AG04449 (cell line): ENCODE results near the gene SMG7.
A peak's percentile ranks its signal among the peaks of the same experiment; 100 is the strongest.

ENCODE experiments used
- CTCF ChIA-PET: fragments of 350-600 bp; formaldehyde crosslinking; extraction: SDS; loops from one replicate; lab custom pipeline; 2021; ENCODE audit warnings: antibody characterized with exemption; lab: Yijun Ruan, JAX
- POLR2A ChIA-PET: fragments of 400-600, 350-600 bp; formaldehyde crosslinking; extraction: SDS; loops from one replicate; lab custom pipeline; 2020; ENCODE audit warnings: antibody characterized with exemption, inconsistent platforms; lab: Yijun Ruan, JAX
- DNase-seq: peaks from one replicate; pipeline ENCODE4 v3.0.0-alpha.2; 2010; ENCODE audit warnings: low read depth, low spot score
- H3K4me3 ChIP-seq: 2 replicates; pipeline ENCODE4 v1.5.1; 2011; ENCODE audit warnings: low read depth, mild to moderate bottlenecking, control low read depth, low read length
- TF ChIP-seq, protein P1 (sequence below): IDR thresholded peaks from one replicate; pipeline ENCODE4 v1.5.1; 2011; ENCODE audit warnings: mild to moderate bottlenecking, moderate library complexity, low read length, control low read depth, inconsistent platforms; ENCODE audit not compliant: insufficient read depth; ENCODE audit errors: missing control alignments

SMG7 gene

DNA sequence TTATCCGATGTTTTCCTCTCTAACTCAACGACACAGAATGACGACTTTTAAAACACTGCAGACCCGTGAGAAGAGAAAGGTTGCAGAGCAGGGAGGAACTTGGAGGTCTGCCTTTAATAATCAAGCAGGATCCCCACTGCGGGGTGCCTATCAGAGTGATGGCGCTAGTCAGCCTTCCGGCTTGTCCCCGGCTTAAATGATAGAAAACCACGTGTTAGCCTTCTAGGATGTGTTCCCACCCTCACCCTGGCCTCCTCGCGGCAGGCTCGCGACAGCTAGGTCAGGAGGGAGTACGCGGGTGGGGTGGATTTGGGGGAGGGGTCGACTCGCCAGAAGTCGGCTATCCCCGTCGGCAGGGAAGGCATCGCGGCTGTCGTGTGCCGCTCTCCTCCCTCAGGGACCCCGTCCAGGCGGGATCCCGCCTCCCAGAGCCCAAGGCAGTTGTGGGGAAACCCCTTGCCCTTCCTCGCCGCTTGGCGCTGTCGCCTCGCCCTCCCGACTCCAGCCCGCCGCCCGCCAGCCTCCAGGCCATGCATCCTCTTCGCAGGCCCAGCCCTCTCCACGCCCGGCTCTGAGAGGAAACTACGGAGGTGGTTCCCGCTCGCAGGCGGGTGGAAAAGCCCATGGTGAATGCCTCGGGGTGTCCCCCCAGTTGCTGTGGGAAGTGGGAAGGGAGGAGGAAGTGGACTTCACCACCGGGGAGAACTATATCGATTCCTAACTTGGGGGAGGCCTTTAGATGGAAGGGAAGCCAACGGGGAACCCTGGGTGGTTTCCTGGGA is 1.1 kb upstream of the SMG7 start:
- TF ChIP-seq, protein P1, sequence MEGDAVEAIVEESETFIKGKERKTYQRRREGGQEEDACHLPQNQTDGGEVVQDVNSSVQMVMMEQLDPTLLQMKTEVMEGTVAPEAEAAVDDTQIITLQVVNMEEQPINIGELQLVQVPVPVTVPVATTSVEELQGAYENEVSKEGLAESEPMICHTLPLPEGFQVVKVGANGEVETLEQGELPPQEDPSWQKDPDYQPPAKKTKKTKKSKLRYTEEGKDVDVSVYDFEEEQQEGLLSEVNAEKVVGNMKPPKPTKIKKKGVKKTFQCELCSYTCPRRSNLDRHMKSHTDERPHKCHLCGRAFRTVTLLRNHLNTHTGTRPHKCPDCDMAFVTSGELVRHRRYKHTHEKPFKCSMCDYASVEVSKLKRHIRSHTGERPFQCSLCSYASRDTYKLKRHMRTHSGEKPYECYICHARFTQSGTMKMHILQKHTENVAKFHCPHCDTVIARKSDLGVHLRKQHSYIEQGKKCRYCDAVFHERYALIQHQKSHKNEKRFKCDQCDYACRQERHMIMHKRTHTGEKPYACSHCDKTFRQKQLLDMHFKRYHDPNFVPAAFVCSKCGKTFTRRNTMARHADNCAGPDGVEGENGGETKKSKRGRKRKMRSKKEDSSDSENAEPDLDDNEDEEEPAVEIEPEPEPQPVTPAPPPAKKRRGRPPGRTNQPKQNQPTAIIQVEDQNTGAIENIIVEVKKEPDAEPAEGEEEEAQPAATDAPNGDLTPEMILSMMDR = no peak
- CTCF ChIA-PET = interaction anchor here (0.6 to 1.6 kb wide), 7 partner anchors 9 to 446 kb away, joined by 3 to 6 read pairs (median 3); no protein-coding TSS in a partner anchor
- no peak for DNase-seq
- peak overlapping the region; percentile 94 for H3K4me3 ChIP-seq
- POLR2A ChIA-PET = interaction anchor here (0.6 to 0.7 kb wide), 4 partner anchors 22 to 1393 kb away, joined by 3 read pairs; no protein-coding TSS in a partner anchor

DNA sequence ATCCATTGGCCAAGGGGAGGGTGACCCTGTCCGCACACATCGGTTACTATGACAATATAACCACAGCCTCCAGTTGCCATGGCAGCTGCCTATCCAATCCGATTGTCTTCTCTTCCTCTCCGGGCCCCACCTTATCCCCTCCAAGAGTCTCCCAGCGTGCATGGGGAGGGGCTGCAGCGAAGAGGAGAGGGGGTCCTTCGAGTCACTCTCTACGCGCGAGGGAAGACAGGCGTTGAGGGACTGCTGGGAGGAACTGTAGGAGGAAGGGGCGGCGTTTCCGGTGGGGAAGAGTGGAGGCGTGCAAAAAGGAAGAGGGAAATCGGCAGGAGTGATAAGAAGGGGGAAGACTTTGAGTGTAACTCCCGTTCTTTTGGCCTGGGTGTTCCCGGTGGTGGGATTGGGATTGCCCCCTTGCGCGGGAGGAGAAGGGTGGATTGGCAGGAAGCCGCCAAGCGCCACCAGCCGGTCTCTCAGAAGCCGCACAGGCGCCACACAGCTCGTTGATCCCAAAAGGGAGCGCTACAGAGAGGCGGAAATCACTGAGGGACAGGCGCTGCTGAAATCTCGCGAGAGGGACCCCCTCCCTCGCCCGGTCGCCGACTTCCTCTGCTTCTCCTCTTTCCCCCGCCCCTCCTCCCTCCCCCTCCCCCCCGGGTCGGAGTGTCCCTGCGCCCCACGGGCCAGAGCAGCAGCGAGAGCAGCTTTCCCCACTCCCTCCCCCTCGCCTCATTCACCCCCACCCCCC is 384 bp upstream of the SMG7 start:
- TF ChIP-seq, protein P1 = peak; percentile 4
- ChIA-PET CTCF (no interaction called here), POLR2A (interaction anchor here (1.0 kb wide), 1 partner anchor 192 kb away, joined by 3 read pairs; no protein-coding TSS in a partner anchor)

DNA sequence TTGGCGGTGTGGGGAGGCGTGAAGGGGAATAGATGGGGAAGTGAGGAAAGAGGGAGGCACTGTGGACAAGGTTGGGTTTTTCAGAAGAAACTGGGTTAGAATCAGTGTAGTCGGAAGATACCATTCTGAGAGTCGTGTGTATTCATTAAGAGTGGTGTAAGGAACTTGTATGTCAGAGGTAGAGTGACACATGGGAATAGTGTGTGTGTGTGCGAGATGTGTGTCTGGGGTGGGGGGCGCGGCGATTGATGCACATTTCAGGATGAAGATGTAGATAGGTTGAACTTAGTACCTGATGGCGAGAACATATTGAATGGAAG is 878 bp downstream of the SMG7 start:
- DNase-seq = no peak
- H3K4me3 ChIP-seq = peak overlapping the region; percentile 94
- TF ChIP-seq, protein P1 = no peak
- CTCF ChIA-PET = interaction anchor here (1.4 to 1.6 kb wide), 2 partner anchors 9 to 67 kb away, joined by 4 to 5 read pairs; no protein-coding TSS in a partner anchor
- POLR2A ChIA-PET = no interaction called here

More for the DNA sequence above, 384 bp upstream of the SMG7 start:
- H3K4me3 ChIP-seq = peak overlapping the region; percentile 94
- peak; percentile 92 for DNase-seq

DNA sequence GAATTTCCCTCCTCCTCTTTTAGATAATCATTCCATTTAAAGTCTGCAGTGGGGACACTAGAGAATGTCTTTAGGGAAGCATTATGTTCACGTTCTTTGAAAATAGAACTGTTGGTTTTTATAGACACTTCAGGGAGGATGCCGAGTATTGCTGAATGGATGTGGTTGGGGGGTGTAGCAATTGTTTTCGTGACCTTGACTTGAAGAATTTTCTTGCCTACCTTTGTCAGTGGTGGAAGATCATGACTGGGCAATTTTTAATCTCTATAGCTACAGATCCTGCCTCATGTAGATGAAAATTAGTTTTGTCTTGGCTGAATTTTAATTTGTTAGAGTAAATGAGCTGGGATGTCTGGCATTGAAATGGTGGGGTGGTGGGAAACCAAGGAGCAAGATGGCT is 3.8 kb downstream of the SMG7 start:
- TF ChIP-seq, protein P1 = no peak
- ChIA-PET CTCF (interaction anchor here (1.3 kb wide), 1 partner anchor 14 kb away, joined by 5 read pairs; no protein-coding TSS in a partner anchor), POLR2A (no interaction called here)
- DNase-seq = no peak
- no peak overlapping the region for H3K4me3 ChIP-seq

- no peak for DNase-seq
- TF ChIP-seq, protein P1 = no peak
- POLR2A ChIA-PET = no interaction called here
- CTCF ChIA-PET = no interaction called here
- H3K4me3 ChIP-seq = no peak overlapping the region
Measured at GRCh38 chr1:183477986-183478781, 5.9 kb downstream of the SMG7 start.
